Measurements from ENCODE around the gene CEP72. TPM values are rescaled to one million over a fixed set of nuclear protein-coding genes. Genes with fewer than 3 reads are reported as not detected.

The CEP72 gene
- total and polyA plus RNA-seq, 10 of the 15 experiments (the other 5 are each of a cell fraction or from before 2014, with no cell fraction given): 0.35 to 13.5 (median 8.3) TPM

DNA sequence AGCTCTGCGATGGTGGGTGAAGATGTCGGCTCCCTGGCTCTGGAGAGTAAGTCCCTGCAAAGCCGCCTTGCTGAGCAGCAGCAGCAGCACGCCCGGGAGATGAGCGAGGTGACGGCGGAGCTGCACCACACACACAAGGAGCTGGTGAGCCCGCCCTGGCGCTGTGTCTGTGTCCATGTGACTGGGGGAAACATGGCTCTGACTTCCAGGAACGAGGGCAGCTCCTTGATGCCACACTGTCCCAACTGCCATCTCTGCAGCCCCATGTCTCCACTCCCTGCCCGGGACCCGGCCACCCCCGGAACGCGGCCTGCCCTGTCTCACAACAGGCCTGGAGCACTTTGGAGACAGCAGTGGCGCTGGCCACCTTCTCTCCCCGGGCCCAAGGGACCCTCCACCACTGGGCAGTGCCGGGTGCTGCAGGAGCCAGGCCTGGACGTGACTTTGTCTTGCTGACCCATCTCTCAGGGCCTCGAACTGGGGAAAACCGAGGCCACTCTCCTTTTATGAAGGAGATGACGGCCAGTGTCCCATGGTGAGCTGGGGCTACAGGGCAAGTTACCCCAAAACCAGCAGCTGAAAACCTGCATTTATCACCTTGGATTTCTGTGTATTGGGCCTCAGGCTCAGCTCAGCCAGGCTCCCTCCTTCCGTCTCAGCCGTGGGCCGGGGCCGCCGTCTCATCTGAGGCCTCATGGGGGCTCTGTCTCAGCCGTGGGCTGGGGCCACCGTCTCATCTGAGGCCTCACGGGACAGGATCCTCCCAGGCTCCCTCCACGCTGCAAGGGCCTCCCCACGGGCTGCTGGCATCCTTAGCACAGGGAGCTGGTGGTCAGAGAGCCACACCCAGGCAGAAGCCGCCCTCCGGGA, 28.6 kb downstream of the CEP72 start:
- POLR2A ChIA-PET: no interaction called here
- 86% methylated on average over 35 of the region's 35 CpGs for WGBS (ENCODE audit: insufficient coverage, insufficient replicate concordance, low lambda C conversion rate, missing lambda C conversion rate)
- TF ChIP-seq, protein P1, sequence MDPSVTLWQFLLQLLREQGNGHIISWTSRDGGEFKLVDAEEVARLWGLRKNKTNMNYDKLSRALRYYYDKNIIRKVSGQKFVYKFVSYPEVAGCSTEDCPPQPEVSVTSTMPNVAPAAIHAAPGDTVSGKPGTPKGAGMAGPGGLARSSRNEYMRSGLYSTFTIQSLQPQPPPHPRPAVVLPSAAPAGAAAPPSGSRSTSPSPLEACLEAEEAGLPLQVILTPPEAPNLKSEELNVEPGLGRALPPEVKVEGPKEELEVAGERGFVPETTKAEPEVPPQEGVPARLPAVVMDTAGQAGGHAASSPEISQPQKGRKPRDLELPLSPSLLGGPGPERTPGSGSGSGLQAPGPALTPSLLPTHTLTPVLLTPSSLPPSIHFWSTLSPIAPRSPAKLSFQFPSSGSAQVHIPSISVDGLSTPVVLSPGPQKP (IDR thresholded peaks at IDR 0.05; ENCODE audit: low read depth, low read length): no peak
- TF ChIP-seq CREB1 (IDR thresholded peaks at IDR 0.05; ENCODE audit: low read depth) (no peak), RUNX3 (IDR thresholded peaks at IDR 0.05; ENCODE audit: low read length) (no peak), HDAC6 (IDR thresholded peaks at IDR 0.05; ENCODE audit: unreplicated experiment) (no peak), KDM1A (IDR thresholded peaks at IDR 0.05; ENCODE audit: borderline replicate concordance) (no peak), PAX8 (IDR thresholded peaks at IDR 0.05) (no peak), FOS (IDR thresholded peaks at IDR 0.05; ENCODE audit: borderline replicate concordance, extremely low read depth, insufficient read length) (no peak), YBX1 (IDR thresholded peaks at IDR 0.05) (no peak), NFYB (IDR thresholded peaks at IDR 0.05; ENCODE audit: insufficient read depth, low read depth, low read length) (no peak), FOXK2 (IDR thresholded peaks at IDR 0.05) (no peak), EED (IDR thresholded peaks at IDR 0.05; ENCODE audit: low read depth) (no peak), NR2C2 (IDR thresholded peaks at IDR 0.05; ENCODE audit: borderline replicate concordance, control insufficient read depth, insufficient read length, low read depth) (no peak), MTA2 (IDR thresholded peaks at IDR 0.05; ENCODE audit: low read depth) (no peak)
- TF ChIP-seq, protein P2, sequence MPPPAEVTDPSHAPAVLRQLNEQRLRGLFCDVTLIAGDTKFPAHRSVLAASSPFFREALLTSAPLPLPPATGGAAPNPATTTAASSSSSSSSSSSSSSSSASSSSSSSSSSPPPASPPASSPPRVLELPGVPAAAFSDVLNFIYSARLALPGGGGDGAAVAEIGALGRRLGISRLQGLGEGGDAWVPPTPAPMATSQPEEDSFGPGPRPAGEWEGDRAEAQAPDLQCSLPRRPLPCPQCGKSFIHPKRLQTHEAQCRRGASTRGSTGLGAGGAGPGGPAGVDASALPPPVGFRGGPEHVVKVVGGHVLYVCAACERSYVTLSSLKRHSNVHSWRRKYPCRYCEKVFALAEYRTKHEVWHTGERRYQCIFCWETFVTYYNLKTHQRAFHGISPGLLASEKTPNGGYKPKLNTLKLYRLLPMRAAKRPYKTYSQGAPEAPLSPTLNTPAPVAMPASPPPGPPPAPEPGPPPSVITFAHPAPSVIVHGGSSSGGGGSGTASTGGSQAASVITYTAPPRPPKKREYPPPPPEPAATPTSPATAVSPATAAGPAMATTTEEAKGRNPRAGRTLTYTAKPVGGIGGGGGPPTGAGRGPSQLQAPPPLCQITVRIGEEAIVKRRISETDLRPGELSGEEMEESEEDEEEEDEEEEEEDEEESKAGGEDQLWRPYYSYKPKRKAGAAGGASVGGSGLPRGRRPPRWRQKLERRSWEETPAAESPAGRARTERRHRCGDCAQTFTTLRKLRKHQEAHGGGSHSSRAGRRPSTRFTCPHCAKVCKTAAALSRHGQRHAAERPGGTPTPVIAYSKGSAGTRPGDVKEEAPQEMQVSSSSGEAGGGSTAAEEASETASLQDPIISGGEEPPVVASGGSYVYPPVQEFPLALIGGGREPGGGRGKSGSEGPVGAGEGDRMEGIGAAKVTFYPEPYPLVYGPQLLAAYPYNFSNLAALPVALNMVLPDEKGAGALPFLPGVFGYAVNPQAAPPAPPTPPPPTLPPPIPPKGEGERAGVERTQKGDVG (CRISPR knock-in tag; IDR thresholded peaks at IDR 0.05): no peak
- TF ChIP-seq, protein P3, sequence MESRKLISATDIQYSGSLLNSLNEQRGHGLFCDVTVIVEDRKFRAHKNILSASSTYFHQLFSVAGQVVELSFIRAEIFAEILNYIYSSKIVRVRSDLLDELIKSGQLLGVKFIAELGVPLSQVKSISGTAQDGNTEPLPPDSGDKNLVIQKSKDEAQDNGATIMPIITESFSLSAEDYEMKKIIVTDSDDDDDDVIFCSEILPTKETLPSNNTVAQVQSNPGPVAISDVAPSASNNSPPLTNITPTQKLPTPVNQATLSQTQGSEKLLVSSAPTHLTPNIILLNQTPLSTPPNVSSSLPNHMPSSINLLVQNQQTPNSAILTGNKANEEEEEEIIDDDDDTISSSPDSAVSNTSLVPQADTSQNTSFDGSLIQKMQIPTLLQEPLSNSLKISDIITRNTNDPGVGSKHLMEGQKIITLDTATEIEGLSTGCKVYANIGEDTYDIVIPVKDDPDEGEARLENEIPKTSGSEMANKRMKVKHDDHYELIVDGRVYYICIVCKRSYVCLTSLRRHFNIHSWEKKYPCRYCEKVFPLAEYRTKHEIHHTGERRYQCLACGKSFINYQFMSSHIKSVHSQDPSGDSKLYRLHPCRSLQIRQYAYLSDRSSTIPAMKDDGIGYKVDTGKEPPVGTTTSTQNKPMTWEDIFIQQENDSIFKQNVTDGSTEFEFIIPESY (IDR thresholded peaks at IDR 0.05): no peak
- TF ChIP-seq, protein P4, sequence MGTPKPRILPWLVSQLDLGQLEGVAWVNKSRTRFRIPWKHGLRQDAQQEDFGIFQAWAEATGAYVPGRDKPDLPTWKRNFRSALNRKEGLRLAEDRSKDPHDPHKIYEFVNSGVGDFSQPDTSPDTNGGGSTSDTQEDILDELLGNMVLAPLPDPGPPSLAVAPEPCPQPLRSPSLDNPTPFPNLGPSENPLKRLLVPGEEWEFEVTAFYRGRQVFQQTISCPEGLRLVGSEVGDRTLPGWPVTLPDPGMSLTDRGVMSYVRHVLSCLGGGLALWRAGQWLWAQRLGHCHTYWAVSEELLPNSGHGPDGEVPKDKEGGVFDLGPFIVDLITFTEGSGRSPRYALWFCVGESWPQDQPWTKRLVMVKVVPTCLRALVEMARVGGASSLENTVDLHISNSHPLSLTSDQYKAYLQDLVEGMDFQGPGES (IDR thresholded peaks at IDR 0.05): no peak
- Histone ChIP-seq H3K79me2 (ENCODE audit: control insufficient read depth, insufficient read depth, low read length) (no peaks in the 10 kb centered on the region), H3K9ac (ENCODE audit: control insufficient read depth, insufficient read depth, low read length) (no peak overlapping the region), H2AFZ (ENCODE audit: control insufficient read depth, low read depth, low read length) (no peak overlapping the region), H3K4me2 (ENCODE audit: control insufficient read depth, insufficient read depth) (no peak overlapping the region), H3K36me3 (ENCODE audit: control insufficient read depth in 2 of 2, insufficient read depth in 2 of 2, low read length in 1 of 2) (peaks cover 7 to 37% of the 10 kb centered on the region in 2 experiments; a peak in 3 of 4 replicates), H3K4me1 (ENCODE audit: control insufficient read depth, insufficient read depth, low read length) (peaks cover 13% of the 10 kb centered on the region), H3K27me3 (replicated peaks in 1 of 2; ENCODE audit: control insufficient read depth in 2 of 2, insufficient read depth in 2 of 2, low read length in 1 of 2) (no peaks in the 10 kb centered on the region), H4K20me1 (ENCODE audit: control insufficient read depth, insufficient read depth) (no peaks in the 10 kb centered on the region), H3K27ac (ENCODE audit: control insufficient read depth, insufficient read depth) (no peak overlapping the region), H3K4me3 (no peak overlapping the region), H3K9me3 (replicated peaks; ENCODE audit: control insufficient read depth, insufficient read depth, low read length) (no peaks in the 10 kb centered on the region)
- FAIRE-seq (no peak), DNase-seq (ENCODE audit: low read depth, low spot score) (no peak), ATAC-seq (no peak)
- SMC1A ChIA-PET (ENCODE audit: uncharacterized antibody, unreplicated experiment): no interaction called here
- in situ Hi-C loops (cut with MboI) (no loop called here), intact Hi-C loops (cut with micrococcal nuclease; ENCODE audit: unreplicated experiment) (no loop called here)
- CTCF ChIA-PET: interaction anchor here (1.1 kb wide), 1 partner anchor 25 kb away, joined by 3 read pairs; no protein-coding TSS in a partner anchor
- BruUV-seq (replicated peaks): no TSS peak
- RAD21 ChIA-PET (ENCODE audit: unreplicated experiment): interaction anchor here (1.0 kb wide), 1 partner anchor 262 kb away, joined by 3 read pairs; no protein-coding TSS in a partner anchor

Measured in GM12878 (cell line).